ENCODE measurements around the gene FUT4. TPM values are rescaled to one million over a fixed set of nuclear protein-coding genes. Genes with fewer than 3 reads are reported as not detected.

FUT4 gene
- total RNA-seq, 1 experiment from 2014 or later, result 0.23 TPM

- no peak overlapping the region for H3K27ac Mint-ChIP-seq (ENCODE audit: low read depth, unreplicated experiment)
- H3K9me3 Mint-ChIP-seq (ENCODE audit: unreplicated experiment), result no peaks in the 10 kb centered on the region
- intact Hi-C loops (cut with micrococcal nuclease), result no loop called here
- no peak for DNase-seq (ENCODE audit: unreplicated experiment)
- ChIA-PET CTCF (interaction anchor here (0.7 to 1.5 kb wide), 3 partner anchors 14 to 31 kb away, joined by 3 to 9 read pairs (median 4); no protein-coding TSS in a partner anchor), POLR2A (no interaction called here)
- no peaks in the 10 kb centered on the region for H3K27me3 Mint-ChIP-seq (ENCODE audit: insufficient read depth, unreplicated experiment)
- peaks cover 30% of the 10 kb centered on the region for H3K4me1 Mint-ChIP-seq (ENCODE audit: insufficient read depth, unreplicated experiment)
- no peaks in the 10 kb centered on the region for H3K36me3 Mint-ChIP-seq (ENCODE audit: insufficient read depth, unreplicated experiment)
- no peak for TF ChIP-seq CTCF (IDR thresholded peaks at IDR 0.05; ENCODE audit: unreplicated experiment)
- no peak overlapping the region for H3K4me3 Mint-ChIP-seq (ENCODE audit: unreplicated experiment)
- no TSS peak for BruUV-seq (replicated peaks)
These were observed 10.5 kb upstream of the FUT4 start for GRCh38 chr11:94533206-94533605.

DNA sequence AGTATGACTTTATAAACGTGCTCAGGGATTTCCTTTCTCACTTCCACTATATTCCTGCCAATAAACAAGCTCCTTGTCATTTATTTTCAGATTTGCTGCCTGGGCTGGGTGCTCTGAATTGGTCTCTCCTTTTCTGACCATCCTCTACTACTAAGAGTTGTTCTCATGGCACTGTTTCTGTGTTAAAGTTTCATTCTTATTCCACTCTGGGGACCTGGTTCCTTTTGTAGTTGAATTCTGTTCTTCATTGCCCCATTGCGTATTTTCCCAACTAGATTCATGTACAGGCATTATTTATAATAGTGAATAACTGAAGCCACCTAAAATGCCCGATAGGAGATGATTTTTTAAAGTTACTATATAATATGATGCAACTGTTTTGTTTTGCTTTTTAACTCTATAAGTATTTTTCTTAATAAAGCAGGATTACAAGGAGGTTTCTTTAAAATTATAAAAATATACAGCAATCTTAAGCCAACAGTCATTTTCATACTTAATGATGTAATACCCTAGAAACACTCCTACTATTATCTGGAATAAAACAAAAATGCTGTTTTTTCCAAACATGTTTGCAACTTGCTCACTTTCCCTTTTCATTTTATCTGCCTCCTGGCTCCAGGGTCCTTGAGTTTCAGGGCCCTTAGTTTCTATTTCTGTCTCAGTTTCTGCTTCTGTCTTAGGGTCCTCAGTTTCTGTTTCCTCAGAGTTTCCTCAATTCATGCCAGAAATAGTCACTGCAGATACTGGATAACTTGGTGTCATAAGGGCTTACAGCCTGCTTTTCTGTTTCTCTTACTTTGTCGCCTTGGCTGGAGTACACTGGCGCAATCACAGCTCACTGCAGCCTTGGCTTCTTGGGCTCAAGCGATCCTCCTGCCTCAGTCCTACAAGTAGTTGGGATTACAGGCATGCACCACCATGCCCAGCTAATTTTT, 9.8 kb upstream of the FUT4 start:
- no peaks in the 10 kb centered on the region for H3K9me3 Mint-ChIP-seq (ENCODE audit: unreplicated experiment)
- ChIA-PET POLR2A (no interaction called here), CTCF (interaction anchor here (0.7 to 1.5 kb wide), 2 partner anchors 15 to 30 kb away, joined by 3 to 9 read pairs; no protein-coding TSS in a partner anchor)
- no peak overlapping the region for H3K27ac Mint-ChIP-seq (ENCODE audit: low read depth, unreplicated experiment)
- intact Hi-C loops (cut with micrococcal nuclease), result no loop called here
- H3K27me3 Mint-ChIP-seq (ENCODE audit: insufficient read depth, unreplicated experiment), result no peaks in the 10 kb centered on the region
- no peak overlapping the region for H3K4me3 Mint-ChIP-seq (ENCODE audit: unreplicated experiment)
- BruUV-seq (replicated peaks), result no TSS peak
- peaks cover 30% of the 10 kb centered on the region for H3K4me1 Mint-ChIP-seq (ENCODE audit: insufficient read depth, unreplicated experiment)
- no peak for DNase-seq (ENCODE audit: unreplicated experiment)
- H3K36me3 Mint-ChIP-seq (ENCODE audit: insufficient read depth, unreplicated experiment), result no peaks in the 10 kb centered on the region
- TF ChIP-seq CTCF (IDR thresholded peaks at IDR 0.05; ENCODE audit: unreplicated experiment), result no peak

DNA sequence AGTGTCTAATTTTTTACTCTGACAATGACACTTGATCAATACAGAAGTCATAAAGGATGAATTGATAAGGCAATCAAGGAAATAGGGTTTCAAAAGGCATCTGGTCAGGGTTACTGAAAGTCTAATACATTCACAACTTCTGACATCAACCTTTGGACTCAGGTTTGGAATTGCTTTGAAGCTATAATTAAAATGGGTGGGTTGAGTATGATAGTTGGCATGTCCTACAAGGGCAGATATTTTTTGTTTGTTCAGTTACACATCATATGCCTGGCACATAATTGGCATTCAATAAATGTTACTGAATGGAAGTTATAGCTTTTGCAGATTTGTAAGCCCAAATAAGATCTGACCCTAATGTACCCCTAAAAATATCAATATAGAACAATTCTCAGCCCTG, 7.3 kb upstream of the FUT4 start:
- Mint-ChIP-seq H3K4me1 (ENCODE audit: insufficient read depth, unreplicated experiment) (peaks cover 36% of the 10 kb centered on the region), H3K36me3 (ENCODE audit: insufficient read depth, unreplicated experiment) (no peaks in the 10 kb centered on the region), H3K9me3 (ENCODE audit: unreplicated experiment) (no peaks in the 10 kb centered on the region), H3K4me3 (ENCODE audit: unreplicated experiment) (no peak overlapping the region), H3K27me3 (ENCODE audit: insufficient read depth, unreplicated experiment) (no peaks in the 10 kb centered on the region), H3K27ac (ENCODE audit: low read depth, unreplicated experiment) (no peak overlapping the region)
- no peak for DNase-seq (ENCODE audit: unreplicated experiment)
- no TSS peak for BruUV-seq (replicated peaks)
- CTCF ChIA-PET, result interaction anchor here (0.6 to 1.5 kb wide), 7 partner anchors 9 to 639 kb away, joined by 3 to 4 read pairs (median 3); no protein-coding TSS in a partner anchor
- intact Hi-C loops (cut with micrococcal nuclease), result no loop called here
- POLR2A ChIA-PET, result interaction anchor here (1.0 kb wide), 1 partner anchor 17 kb away, joined by 3 read pairs; no protein-coding TSS in a partner anchor
- TF ChIP-seq CTCF (IDR thresholded peaks at IDR 0.05; ENCODE audit: unreplicated experiment), result no peak

GRCh38 chr11:94537031-94537600, 6.6 kb upstream of the FUT4 start:
- Mint-ChIP-seq H3K9me3 (ENCODE audit: unreplicated experiment) (no peaks in the 10 kb centered on the region), H3K27ac (ENCODE audit: low read depth, unreplicated experiment) (no peak overlapping the region), H3K27me3 (ENCODE audit: insufficient read depth, unreplicated experiment) (no peaks in the 10 kb centered on the region), H3K4me1 (ENCODE audit: insufficient read depth, unreplicated experiment) (peaks cover 36% of the 10 kb centered on the region), H3K36me3 (ENCODE audit: insufficient read depth, unreplicated experiment) (no peaks in the 10 kb centered on the region), H3K4me3 (ENCODE audit: unreplicated experiment) (peak overlapping the region; percentile 2)
- ChIA-PET POLR2A (interaction anchor here (1.0 kb wide), 1 partner anchor 18 kb away, joined by 3 read pairs; no protein-coding TSS in a partner anchor), CTCF (interaction anchor here (0.6 to 1.5 kb wide), 6 partner anchors 11 to 640 kb away, joined by 3 to 4 read pairs (median 3); no protein-coding TSS in a partner anchor)
- peak; percentile 28 for DNase-seq (ENCODE audit: unreplicated experiment)
- no peak for TF ChIP-seq CTCF (IDR thresholded peaks at IDR 0.05; ENCODE audit: unreplicated experiment)
- BruUV-seq (replicated peaks), result no TSS peak
- intact Hi-C loops (cut with micrococcal nuclease), result no loop called here

Data from MCF 10A (cell line).